ENCODE data around the gene QSOX2. TPM values are rescaled to one million over a fixed set of nuclear protein-coding genes. Genes with fewer than 3 reads are reported as not detected.

The QSOX2 gene
- polyA plus RNA-seq, 1 experiment: 14.7 TPM

DNA sequence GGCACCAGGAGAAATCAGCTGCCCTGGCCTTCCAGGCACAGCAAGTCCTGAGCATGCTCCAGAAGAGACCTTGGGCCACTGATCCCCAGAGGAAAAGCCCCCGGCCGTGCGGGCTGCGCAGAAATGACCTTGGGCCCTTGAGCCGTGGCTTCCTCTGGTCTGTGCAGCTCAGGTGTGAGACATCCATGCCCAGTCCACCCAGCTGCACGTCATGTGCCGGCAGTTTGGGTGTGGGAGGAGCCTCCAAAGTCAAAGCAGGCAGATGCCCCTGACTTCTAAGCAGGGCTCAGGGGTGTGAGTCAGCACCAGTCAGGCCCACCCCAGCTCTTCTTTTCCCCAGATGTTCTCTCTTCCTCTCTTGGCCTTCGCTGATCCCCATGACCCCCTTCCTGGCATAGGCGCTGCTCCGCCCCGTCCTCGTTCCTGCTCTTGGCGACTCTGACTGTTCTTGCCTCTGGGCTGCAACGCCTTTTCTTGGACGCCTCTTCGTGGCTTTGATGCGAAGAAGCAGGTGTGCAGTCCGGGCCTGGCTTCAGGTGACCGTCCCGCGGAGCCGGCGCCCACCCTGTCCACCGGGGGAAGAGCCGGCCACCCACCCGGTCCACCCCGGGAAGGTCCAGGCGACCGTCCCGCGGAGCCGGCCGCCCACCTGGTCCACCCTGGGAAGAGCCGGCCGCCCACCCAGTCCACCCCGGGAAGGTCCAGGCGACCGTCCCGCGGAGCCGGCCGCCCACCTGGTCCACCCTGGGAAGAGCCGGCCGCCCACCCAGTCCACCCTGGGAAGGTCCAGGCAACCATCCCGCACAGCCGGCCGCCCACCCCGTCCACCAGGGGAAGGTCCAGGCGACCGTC, 5.9 kb upstream of the QSOX2 start:
- Histone ChIP-seq H3K9me3 (ENCODE audit: control insufficient read depth, insufficient read depth, low read length) (no peaks in the 10 kb centered on the region; the same call in 1 of the 2 replicates), H3K27ac (ENCODE audit: low read depth, low read length) (no peak overlapping the region), H3K27me3 (ENCODE audit: control insufficient read depth, insufficient read depth, low read length) (peaks cover 44% of the 10 kb centered on the region), H3K4me3 (ENCODE audit: low read depth, low read length) (no peak overlapping the region)
- POLR2A ChIA-PET: no interaction called here
- TF ChIP-seq, protein P1, sequence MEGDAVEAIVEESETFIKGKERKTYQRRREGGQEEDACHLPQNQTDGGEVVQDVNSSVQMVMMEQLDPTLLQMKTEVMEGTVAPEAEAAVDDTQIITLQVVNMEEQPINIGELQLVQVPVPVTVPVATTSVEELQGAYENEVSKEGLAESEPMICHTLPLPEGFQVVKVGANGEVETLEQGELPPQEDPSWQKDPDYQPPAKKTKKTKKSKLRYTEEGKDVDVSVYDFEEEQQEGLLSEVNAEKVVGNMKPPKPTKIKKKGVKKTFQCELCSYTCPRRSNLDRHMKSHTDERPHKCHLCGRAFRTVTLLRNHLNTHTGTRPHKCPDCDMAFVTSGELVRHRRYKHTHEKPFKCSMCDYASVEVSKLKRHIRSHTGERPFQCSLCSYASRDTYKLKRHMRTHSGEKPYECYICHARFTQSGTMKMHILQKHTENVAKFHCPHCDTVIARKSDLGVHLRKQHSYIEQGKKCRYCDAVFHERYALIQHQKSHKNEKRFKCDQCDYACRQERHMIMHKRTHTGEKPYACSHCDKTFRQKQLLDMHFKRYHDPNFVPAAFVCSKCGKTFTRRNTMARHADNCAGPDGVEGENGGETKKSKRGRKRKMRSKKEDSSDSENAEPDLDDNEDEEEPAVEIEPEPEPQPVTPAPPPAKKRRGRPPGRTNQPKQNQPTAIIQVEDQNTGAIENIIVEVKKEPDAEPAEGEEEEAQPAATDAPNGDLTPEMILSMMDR (IDR thresholded peaks at IDR 0.05; ENCODE audit: low read depth, low read length): no peak
- CTCF ChIA-PET: no interaction called here
- DNase-seq (ENCODE audit: low read depth, low spot score): no peak

DNA sequence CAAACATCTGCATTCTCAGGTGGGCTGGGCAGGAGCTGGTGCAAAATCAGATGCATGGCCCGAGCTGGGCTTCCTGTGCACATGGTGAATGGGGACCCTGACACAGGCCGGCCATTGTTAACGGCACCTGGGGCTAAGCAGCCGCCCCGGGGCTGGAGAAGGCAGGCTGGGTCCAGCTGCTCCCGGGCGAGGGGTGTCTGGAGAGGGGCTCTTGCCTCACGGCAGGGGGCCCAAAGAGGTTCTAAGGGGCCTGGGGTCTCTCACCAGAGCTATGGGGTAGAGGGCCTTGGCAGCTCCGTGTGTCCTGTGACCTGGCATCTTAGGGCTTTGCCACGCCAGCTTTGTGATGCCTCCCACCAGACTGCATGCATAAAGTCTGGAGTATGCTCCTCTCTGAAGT, 5.1 kb upstream of the QSOX2 start:
- DNase-seq (ENCODE audit: low read depth, low spot score): no peak
- no peak overlapping the region for H3K4me3 ChIP-seq (ENCODE audit: low read depth, low read length)
- H3K27ac ChIP-seq (ENCODE audit: low read depth, low read length): no peak overlapping the region
- H3K27me3 ChIP-seq (ENCODE audit: control insufficient read depth, insufficient read depth, low read length): peaks cover 43% of the 10 kb centered on the region
- ChIA-PET POLR2A (no interaction called here), CTCF (no interaction called here)
- H3K9me3 ChIP-seq (ENCODE audit: control insufficient read depth, insufficient read depth, low read length): no peaks in the 10 kb centered on the region; the same call in 1 of the 2 replicates
- TF ChIP-seq, protein P1 (IDR thresholded peaks at IDR 0.05; ENCODE audit: low read depth, low read length): no peak

GRCh38 chr9:136249877-136250559, 4.4 kb upstream of the QSOX2 start:
- H3K27ac ChIP-seq (ENCODE audit: low read depth, low read length): no peak overlapping the region
- no peak overlapping the region for H3K4me3 ChIP-seq (ENCODE audit: low read depth, low read length)
- CTCF ChIA-PET: no interaction called here
- TF ChIP-seq, protein P1 (IDR thresholded peaks at IDR 0.05; ENCODE audit: low read depth, low read length): no peak
- H3K27me3 ChIP-seq (ENCODE audit: control insufficient read depth, insufficient read depth, low read length): peaks cover 43% of the 10 kb centered on the region
- POLR2A ChIA-PET: no interaction called here
- DNase-seq (ENCODE audit: low read depth, low spot score): no peak
- no peaks in the 10 kb centered on the region; the same call in 1 of the 2 replicates for H3K9me3 ChIP-seq (ENCODE audit: control insufficient read depth, insufficient read depth, low read length)

GRCh38 chr9:136248951-136249876, 3.6 kb upstream of the QSOX2 start:
- no peaks in the 10 kb centered on the region; the same call in 1 of the 2 replicates for H3K9me3 ChIP-seq (ENCODE audit: control insufficient read depth, insufficient read depth, low read length)
- no peak overlapping the region for H3K4me3 ChIP-seq (ENCODE audit: low read depth, low read length)
- CTCF ChIA-PET: no interaction called here
- H3K27ac ChIP-seq (ENCODE audit: low read depth, low read length): no peak overlapping the region
- no peak for DNase-seq (ENCODE audit: low read depth, low spot score)
- POLR2A ChIA-PET: interaction anchor here (1.3 kb wide), 1 partner anchor 19 kb away, joined by 3 read pairs; no protein-coding TSS in a partner anchor
- TF ChIP-seq, protein P1 (IDR thresholded peaks at IDR 0.05; ENCODE audit: low read depth, low read length): no peak
- peaks cover 43% of the 10 kb centered on the region for H3K27me3 ChIP-seq (ENCODE audit: control insufficient read depth, insufficient read depth, low read length)

Measured in AG04450 (cell line).